Liver (tissue), 9 donors: Measurements from ENCODE around the gene AFF2. TPM values are rescaled to one million over a fixed set of nuclear protein-coding genes. Genes with fewer than 3 reads are reported as not detected.

Experiments used
- DNase-seq: peaks from one replicate; pipeline ENCODE4 v3.0.0-alpha.2; 2017; ENCODE audit warnings: low spot score
- H3K27ac ChIP-seq, 2 donors: one replicate each; pipeline ENCODE4 v1.7.0; 2013; ENCODE audit warnings: inconsistent platforms in 2 of 2, low read length in 2 of 2, control low read depth in 1 of 2, low read depth in 1 of 2, mild to moderate bottlenecking in 1 of 2
- H3K27me3 ChIP-seq, 4 donors: one replicate each; pipeline versions ENCODE4 v1.6.1 to v1.7.0; 2013; ENCODE audit warnings: low read length in 3 of 4, inconsistent platforms in 1 of 4, mild to moderate bottlenecking in 1 of 4, moderate library complexity in 1 of 4; ENCODE audit not compliant: control insufficient read depth in 4 of 4, insufficient read depth in 4 of 4
- H3K36me3 ChIP-seq, 4 donors: one replicate each; pipeline versions ENCODE4 v1.6.1 to v1.7.0; 2013; ENCODE audit warnings: low read length in 3 of 4, mild to moderate bottlenecking in 3 of 4, low read depth in 1 of 4, moderate library complexity in 1 of 4; ENCODE audit not compliant: control insufficient read depth in 4 of 4, insufficient read depth in 3 of 4
- H3K4me1 ChIP-seq, 4 donors: one replicate each; pipeline versions ENCODE4 v1.6.1 to v1.7.0; 2013; ENCODE audit warnings: low read length in 3 of 4, mild to moderate bottlenecking in 3 of 4, moderate library complexity in 1 of 4; ENCODE audit not compliant: control insufficient read depth in 4 of 4, insufficient read depth in 4 of 4
- H3K4me3 ChIP-seq, 3 donors: one replicate each; pipeline versions ENCODE4 v1.6.1 to v1.7.0; 2013; ENCODE audit warnings: low read length in 3 of 3, control low read depth in 1 of 3, low read depth in 1 of 3, mild to moderate bottlenecking in 1 of 3
- H3K9ac ChIP-seq, 2 donors: one replicate each; pipeline ENCODE4 v1.7.0; 2013; ENCODE audit warnings: low read length in 2 of 2, mild to moderate bottlenecking in 2 of 2, moderate library complexity in 2 of 2, control low read depth in 1 of 2, low read depth in 1 of 2
- H3K9me3 ChIP-seq, 4 donors: one replicate each; pipeline versions ENCODE4 v1.6.1 to v1.7.0; 2013; ENCODE audit warnings: low read length in 3 of 4; ENCODE audit not compliant: control insufficient read depth in 4 of 4
- EGR1 ChIP-seq, 2 donors: IDR thresholded peaks; 2 replicates each; pipeline ENCODE4 v1.6.1; 2016 to 2018; ENCODE audit warnings: antibody characterized with exemption in 2 of 2, low read depth in 2 of 2
- FOXA1 ChIP-seq: IDR thresholded peaks from 2 replicates; pipeline ENCODE4 v1.6.1; 2016; ENCODE audit warnings: antibody characterized with exemption
- FOXA2 ChIP-seq: IDR thresholded peaks from 2 replicates; pipeline ENCODE4 v1.6.1; 2016; ENCODE audit warnings: antibody characterized with exemption
- GABPA ChIP-seq, 2 donors: IDR thresholded peaks in 1 of 2; conservative IDR thresholded peaks in 1 of 2; 2 replicates each; pipeline ENCODE4 v1.6.1; 2016; ENCODE audit warnings: antibody characterized with exemption in 2 of 2, mild to moderate bottlenecking in 1 of 2, moderate library complexity in 1 of 2
- HNF4A ChIP-seq, 2 donors: conservative IDR thresholded peaks; 2 replicates each; pipeline ENCODE4 v1.6.1; 2016; ENCODE audit warnings: antibody characterized with exemption in 2 of 2, mild to moderate bottlenecking in 2 of 2
- HNF4G ChIP-seq: IDR thresholded peaks from 2 replicates; pipeline ENCODE4 v1.6.1; 2016; ENCODE audit warnings: antibody characterized with exemption
- JUND ChIP-seq, 2 donors: IDR thresholded peaks; 2 replicates each; pipeline ENCODE4 v1.6.1; 2016; ENCODE audit warnings: antibody characterized with exemption in 2 of 2
- NR2F2 ChIP-seq: IDR thresholded peaks from 2 replicates; pipeline ENCODE4 v1.6.1; 2016; ENCODE audit warnings: antibody characterized with exemption
- RAD21 ChIP-seq, 2 donors: IDR thresholded peaks; 2 replicates each; pipeline ENCODE4 v1.6.1; 2016; ENCODE audit warnings: antibody characterized with exemption in 2 of 2, mild to moderate bottlenecking in 2 of 2
- RXRA ChIP-seq, 2 donors: IDR thresholded peaks; 2 replicates each; pipeline ENCODE4 v1.6.1; 2017 to 2018; ENCODE audit warnings: antibody characterized with exemption in 2 of 2, mild to moderate bottlenecking in 1 of 2
- SP1 ChIP-seq: IDR thresholded peaks from 2 replicates; pipeline ENCODE4 v1.6.1; 2018; ENCODE audit warnings: antibody characterized with exemption, mild to moderate bottlenecking
- TAF1 ChIP-seq: conservative IDR thresholded peaks from 2 replicates; pipeline ENCODE4 v1.6.1; 2016; ENCODE audit warnings: antibody characterized with exemption, mild to moderate bottlenecking
- WGBS: extraction: QIAGEN DNeasy Blood & Tissue Kit; methylation state at CpG from one replicate; pipeline ENCODE4 v1.1.7; 2013; 5-methylcytosine and 5-hydroxymethylcytosine counted together
- polyA plus RNA-seq, 2 donors: library from polyadenylated mRNA; stranded (reverse) in 1 of 2; unstranded in 1 of 2; fragments of 200-250 nt in 1 of 2; fragments of >200 nt in 1 of 2; fragmentation: Nextera tagmentation in 1 of 2; extraction: Ambion mirVana in 1 of 2; gene quantifications; one replicate each; pipeline versions ENCODE4 v1.2.1 to v1.2.3, GENCODE V29; 2013 to 2015
- total RNA-seq, 2 donors: library from RNA; depleted of rRNA; stranded (reverse); fragments of >200 nt; gene quantifications; one replicate each; pipeline ENCODE4 v1.2.3, GENCODE V29; 2014
- TF ChIP-seq, protein P1 (sequence below): IDR thresholded peaks from 2 replicates; pipeline ENCODE4 v1.6.1; 2016; ENCODE audit warnings: antibody characterized with exemption, mild to moderate bottlenecking
- TF ChIP-seq, protein P2 (sequence below): IDR thresholded peaks from 2 replicates; pipeline ENCODE4 v1.6.1; 2016; ENCODE audit warnings: antibody characterized with exemption
- TF ChIP-seq, protein P3 (sequence below): IDR thresholded peaks from 2 replicates; pipeline ENCODE4 v1.6.1; 2016; ENCODE audit warnings: antibody characterized with exemption
- TF ChIP-seq, protein P4 (sequence below): fragments of 150-350 bp; IDR thresholded peaks from 2 replicates; pipeline ENCODE4 v1.5.1; 2017; ENCODE audit warnings: improper control_type of control experiment, low read depth, low read length; ENCODE audit not compliant: missing input control
- donor health status: healthy.
- donor health status: healthy.
- donor health status: healthy.
- donor health status: healthy.
- donor health status: healthy.

Gene AFF2
- total and polyA plus RNA-seq, 4 donors: 0.01 to 1.6 (median 0.50) TPM; not detected in 1

DNA sequence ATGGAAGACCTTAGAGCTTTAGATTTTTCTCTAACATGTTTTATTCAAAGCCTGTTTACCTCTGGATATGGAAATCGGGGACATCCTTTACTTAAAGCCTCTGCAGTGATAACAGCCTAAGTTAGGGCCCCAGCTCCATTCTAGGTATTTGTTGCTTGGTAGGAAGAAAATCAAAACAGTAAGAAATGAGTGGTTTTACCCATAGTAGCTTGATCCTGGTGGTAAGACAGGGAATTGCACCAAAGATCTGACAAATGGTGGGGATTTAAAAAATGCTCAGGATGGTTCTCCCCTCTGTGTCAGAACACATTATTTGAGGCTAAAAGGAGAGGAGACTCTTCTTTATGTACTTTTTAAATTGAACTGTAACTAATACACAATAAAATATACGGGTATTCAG, 52.4 kb downstream of the AFF2 start:
- Histone ChIP-seq H3K27ac (no peak overlapping the region), H3K4me1 (no peaks in the 10 kb centered on the region), H3K9me3 (no peaks in the 10 kb centered on the region), H3K9ac (no peak overlapping the region), H3K27me3 (peaks cover 0 to 6% (median 0%) of the 10 kb centered on the region in 4 donors), H3K4me3 (no peak overlapping the region), H3K36me3 (no peaks in the 10 kb centered on the region)
- no peak for DNase-seq
- 80% methylated on average over 2 of the region's 2 CpGs for WGBS
- TF ChIP-seq FOXA1 (no peak), EGR1 (IDR thresholded peaks at IDR 0.05; ENCODE audit: low read depth in 2 of 2) (no peak), HNF4G (no peak), HNF4A (conservative IDR thresholded peaks at IDR 0.05) (no peak), JUND (IDR thresholded peaks at IDR 0.05) (no peak), SP1 (no peak), TAF1 (no peak), RAD21 (IDR thresholded peaks at IDR 0.05) (no peak), FOXA2 (no peak), RXRA (IDR thresholded peaks at IDR 0.05) (no peak), GABPA (IDR thresholded peaks at IDR 0.05 in 1 of 2, conservative IDR thresholded peaks at IDR 0.05 in 1 of 2) (no peak)
- TF ChIP-seq, protein P1, sequence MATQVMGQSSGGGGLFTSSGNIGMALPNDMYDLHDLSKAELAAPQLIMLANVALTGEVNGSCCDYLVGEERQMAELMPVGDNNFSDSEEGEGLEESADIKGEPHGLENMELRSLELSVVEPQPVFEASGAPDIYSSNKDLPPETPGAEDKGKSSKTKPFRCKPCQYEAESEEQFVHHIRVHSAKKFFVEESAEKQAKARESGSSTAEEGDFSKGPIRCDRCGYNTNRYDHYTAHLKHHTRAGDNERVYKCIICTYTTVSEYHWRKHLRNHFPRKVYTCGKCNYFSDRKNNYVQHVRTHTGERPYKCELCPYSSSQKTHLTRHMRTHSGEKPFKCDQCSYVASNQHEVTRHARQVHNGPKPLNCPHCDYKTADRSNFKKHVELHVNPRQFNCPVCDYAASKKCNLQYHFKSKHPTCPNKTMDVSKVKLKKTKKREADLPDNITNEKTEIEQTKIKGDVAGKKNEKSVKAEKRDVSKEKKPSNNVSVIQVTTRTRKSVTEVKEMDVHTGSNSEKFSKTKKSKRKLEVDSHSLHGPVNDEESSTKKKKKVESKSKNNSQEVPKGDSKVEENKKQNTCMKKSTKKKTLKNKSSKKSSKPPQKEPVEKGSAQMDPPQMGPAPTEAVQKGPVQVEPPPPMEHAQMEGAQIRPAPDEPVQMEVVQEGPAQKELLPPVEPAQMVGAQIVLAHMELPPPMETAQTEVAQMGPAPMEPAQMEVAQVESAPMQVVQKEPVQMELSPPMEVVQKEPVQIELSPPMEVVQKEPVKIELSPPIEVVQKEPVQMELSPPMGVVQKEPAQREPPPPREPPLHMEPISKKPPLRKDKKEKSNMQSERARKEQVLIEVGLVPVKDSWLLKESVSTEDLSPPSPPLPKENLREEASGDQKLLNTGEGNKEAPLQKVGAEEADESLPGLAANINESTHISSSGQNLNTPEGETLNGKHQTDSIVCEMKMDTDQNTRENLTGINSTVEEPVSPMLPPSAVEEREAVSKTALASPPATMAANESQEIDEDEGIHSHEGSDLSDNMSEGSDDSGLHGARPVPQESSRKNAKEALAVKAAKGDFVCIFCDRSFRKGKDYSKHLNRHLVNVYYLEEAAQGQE: no peak
- TF ChIP-seq, protein P2, sequence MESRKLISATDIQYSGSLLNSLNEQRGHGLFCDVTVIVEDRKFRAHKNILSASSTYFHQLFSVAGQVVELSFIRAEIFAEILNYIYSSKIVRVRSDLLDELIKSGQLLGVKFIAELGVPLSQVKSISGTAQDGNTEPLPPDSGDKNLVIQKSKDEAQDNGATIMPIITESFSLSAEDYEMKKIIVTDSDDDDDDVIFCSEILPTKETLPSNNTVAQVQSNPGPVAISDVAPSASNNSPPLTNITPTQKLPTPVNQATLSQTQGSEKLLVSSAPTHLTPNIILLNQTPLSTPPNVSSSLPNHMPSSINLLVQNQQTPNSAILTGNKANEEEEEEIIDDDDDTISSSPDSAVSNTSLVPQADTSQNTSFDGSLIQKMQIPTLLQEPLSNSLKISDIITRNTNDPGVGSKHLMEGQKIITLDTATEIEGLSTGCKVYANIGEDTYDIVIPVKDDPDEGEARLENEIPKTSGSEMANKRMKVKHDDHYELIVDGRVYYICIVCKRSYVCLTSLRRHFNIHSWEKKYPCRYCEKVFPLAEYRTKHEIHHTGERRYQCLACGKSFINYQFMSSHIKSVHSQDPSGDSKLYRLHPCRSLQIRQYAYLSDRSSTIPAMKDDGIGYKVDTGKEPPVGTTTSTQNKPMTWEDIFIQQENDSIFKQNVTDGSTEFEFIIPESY: no peak
- TF ChIP-seq, protein P3, sequence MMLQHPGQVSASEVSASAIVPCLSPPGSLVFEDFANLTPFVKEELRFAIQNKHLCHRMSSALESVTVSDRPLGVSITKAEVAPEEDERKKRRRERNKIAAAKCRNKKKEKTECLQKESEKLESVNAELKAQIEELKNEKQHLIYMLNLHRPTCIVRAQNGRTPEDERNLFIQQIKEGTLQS: no peak

DNA sequence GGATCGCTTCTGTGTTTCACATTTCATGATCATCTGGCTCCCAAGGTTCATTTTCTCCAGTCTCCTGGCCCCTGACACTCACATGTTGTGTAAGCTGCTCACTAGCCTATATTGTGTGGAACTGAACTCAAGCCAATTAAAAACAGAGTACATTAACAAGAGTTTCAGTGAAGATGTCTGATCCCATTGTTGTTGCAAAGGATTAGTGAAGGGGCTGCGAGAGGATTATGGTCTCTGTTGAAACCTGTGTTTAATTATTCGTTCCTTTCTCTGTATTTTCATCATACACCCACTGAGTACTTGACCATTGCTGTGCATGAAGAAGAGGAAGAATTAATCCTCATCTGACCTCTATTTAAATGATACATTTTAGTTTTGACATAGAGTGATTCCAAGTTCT, 54.7 kb downstream of the AFF2 start:
- TF ChIP-seq FOXA1 (no peak), HNF4G (no peak), GABPA (IDR thresholded peaks at IDR 0.05 in 1 of 2, conservative IDR thresholded peaks at IDR 0.05 in 1 of 2) (no peak), EGR1 (IDR thresholded peaks at IDR 0.05; ENCODE audit: low read depth in 2 of 2) (no peak), RAD21 (IDR thresholded peaks at IDR 0.05) (no peak), NR2F2 (no peak), FOXA2 (no peak), JUND (IDR thresholded peaks at IDR 0.05) (no peak)
- TF ChIP-seq, protein P2: no peak
- TF ChIP-seq, protein P3: no peak
- TF ChIP-seq, protein P4, sequence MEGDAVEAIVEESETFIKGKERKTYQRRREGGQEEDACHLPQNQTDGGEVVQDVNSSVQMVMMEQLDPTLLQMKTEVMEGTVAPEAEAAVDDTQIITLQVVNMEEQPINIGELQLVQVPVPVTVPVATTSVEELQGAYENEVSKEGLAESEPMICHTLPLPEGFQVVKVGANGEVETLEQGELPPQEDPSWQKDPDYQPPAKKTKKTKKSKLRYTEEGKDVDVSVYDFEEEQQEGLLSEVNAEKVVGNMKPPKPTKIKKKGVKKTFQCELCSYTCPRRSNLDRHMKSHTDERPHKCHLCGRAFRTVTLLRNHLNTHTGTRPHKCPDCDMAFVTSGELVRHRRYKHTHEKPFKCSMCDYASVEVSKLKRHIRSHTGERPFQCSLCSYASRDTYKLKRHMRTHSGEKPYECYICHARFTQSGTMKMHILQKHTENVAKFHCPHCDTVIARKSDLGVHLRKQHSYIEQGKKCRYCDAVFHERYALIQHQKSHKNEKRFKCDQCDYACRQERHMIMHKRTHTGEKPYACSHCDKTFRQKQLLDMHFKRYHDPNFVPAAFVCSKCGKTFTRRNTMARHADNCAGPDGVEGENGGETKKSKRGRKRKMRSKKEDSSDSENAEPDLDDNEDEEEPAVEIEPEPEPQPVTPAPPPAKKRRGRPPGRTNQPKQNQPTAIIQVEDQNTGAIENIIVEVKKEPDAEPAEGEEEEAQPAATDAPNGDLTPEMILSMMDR: no peak
- TF ChIP-seq, protein P1: no peak
- no peak for DNase-seq
- H3K36me3 ChIP-seq: no peaks in the 10 kb centered on the region
- no peaks in the 10 kb centered on the region for H3K4me1 ChIP-seq
- H3K9ac ChIP-seq: no peak overlapping the region
- no peak overlapping the region for H3K4me3 ChIP-seq
- H3K27me3 ChIP-seq: peaks cover 0 to 6% (median 0%) of the 10 kb centered on the region in 4 donors
- H3K27ac ChIP-seq: no peak overlapping the region
- H3K9me3 ChIP-seq: no peaks in the 10 kb centered on the region
- WGBS: 78% methylated on average over 3 of the region's 3 CpGs
